NCI-H1694 treated with DMSO at 0.1 percent for 48 hours (cell line): ENCODE measurements around the gene ABHD4.
"Not testable (repeated sequence)": the region's sequence is repeated elsewhere in the genome, so short reads cannot be mapped to it uniquely, and the experiment has no call there.

ENCODE experiments used
- DNase-seq: peaks from one replicate; lab custom pipeline; 2025; lab: John Stamatoyannopoulos, UW

ABHD4 gene, protein sequence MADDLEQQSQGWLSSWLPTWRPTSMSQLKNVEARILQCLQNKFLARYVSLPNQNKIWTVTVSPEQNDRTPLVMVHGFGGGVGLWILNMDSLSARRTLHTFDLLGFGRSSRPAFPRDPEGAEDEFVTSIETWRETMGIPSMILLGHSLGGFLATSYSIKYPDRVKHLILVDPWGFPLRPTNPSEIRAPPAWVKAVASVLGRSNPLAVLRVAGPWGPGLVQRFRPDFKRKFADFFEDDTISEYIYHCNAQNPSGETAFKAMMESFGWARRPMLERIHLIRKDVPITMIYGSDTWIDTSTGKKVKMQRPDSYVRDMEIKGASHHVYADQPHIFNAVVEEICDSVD

GRCh38 chr14:22598099-22598895, at the start of gene ABHD4:
Gene ABHD4 (plus strand): TSS chr14:22598300. CDS start chr14:22598307, 7 bp downstream.
- peak; percentile 31 for DNase-seq

GRCh38 chr14:22549324-22549962, 48.7 kb upstream of the ABHD4 start:
- no peak for DNase-seq

DNA sequence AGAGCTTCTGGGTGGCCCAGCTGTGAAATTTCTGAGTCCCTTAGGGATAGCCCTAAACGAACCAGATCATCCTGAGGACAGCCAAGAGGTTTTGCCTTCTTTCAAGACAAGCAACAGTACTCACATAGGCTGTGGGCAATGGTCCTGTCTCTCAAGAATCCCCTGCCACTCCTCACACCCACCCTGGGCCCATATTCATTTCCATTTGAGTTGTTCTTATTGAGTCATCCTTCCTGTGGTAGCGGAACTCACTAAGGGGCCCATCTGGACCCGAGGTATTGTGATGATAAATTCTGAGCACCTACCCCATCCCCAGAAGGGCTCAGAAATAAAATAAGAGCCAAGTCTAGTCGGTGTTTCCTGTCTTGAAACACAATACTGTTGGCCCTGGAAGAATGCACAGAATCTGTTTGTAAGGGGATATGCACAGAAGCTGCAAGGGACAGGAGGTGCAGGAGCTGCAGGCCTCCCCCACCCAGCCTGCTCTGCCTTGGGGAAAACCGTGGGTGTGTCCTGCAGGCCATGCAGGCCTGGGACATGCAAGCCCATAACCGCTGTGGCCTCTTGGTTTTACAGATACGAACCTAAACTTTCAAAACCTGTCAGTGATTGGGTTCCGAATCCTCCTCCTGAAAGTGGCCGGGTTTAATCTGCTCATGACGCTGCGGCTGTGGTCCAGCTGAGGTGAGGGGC, 48.0 kb upstream of the ABHD4 start:
- no peak for DNase-seq

GRCh38 chr14:22551605-22551997, 46.5 kb upstream of the ABHD4 start:
- DNase-seq, result no peak

DNA sequence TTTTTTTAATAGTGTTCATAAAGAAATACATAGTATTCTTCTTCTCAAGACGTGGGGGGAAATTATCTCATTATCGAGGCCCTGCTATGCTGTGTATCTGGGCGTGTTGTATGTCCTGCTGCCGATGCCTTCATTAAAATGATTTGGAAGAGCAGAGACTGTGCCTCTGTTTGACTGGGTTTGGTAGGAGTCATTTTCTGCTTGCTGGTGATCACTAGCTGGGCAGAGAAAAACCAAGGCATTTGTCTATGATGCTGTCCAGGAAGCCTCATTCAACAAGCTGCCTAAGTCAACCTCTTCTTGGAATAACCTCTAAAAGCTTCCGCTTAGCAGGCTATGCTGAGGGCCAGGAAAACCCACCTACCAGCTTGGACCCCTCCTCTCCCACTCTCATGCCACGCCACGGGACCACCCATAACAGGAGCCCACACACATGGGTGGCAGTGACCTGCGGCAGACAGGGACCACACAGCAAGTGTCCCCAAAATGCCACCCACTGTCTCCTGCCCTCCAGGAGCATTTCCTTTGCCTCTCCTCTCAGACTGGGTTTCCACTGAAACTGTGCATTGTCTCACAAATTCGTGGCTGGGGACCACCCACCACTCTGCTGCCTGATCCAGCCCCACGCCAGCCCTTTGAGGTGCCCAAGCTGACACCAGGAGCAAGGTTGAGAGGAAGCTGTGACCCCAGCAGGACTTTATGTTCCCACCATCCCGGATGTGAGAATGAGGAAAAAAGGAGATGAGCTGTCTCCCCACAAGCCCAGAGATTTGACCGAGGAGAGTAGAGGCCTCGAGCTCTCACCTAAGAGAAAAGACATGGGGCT, 45.9 kb upstream of the ABHD4 start:
- no peak for DNase-seq

- no peak for DNase-seq
These were observed 45.3 kb upstream of the ABHD4 start for GRCh38 chr14:22552827-22553076.

DNA sequence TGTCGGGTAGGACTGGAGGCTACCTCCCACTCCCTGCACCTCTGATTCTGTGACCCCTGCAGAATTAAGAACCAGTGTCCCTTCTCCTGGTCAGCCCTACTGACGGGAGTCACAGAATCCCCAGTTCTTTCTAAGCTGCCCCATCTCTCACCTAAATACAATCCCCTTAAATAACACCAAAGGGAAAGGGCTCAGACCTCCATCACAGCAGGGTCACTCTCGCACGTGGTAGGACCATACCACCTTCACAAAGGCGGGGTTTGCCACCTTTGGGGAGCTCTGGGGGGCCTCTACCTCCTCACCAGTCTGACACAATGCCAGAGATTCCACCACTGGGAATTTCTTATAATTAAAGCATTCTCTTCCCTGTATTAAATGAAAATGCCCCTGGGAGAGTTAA, 44.7 kb upstream of the ABHD4 start:
- DNase-seq, result no peak

DNA sequence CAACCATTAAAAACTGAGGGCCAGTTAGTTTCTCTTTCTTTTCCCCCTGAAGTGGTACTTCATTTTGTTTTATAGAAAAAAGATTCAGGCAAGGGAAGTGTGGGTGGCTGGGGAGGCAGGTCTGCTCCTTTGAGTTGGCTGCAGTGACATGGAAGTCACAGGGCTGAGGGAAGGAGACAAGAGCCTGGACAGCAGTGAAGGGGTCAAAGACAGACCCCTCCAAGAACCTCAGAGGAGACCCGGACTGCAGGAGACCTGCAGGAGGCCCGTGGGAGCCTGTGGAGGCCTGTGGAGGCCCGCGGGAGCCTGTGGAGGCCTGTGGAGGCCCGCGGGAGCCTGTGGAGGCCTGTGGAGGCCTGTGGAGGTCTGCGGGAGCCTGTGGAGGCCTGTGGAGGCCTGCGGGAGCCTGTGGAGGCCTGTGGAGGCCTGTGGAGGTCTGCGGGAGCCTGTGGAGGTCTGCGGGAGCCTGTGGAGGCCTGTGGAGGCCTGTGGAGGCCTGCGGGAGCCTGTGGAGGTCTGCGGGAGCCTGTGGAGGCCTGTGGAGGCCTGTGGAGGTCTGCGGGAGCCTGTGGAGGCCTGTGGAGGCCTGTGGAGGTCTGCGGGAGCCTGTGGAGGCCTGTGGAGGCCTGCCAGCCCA, 44.1 kb upstream of the ABHD4 start:
- DNase-seq, result not testable (repeated sequence)

- no peak for DNase-seq
These were observed 43.4 kb upstream of the ABHD4 start for GRCh38 chr14:22554498-22555383.

GRCh38 chr14:22555384-22556011, 42.6 kb upstream of the ABHD4 start:
- no peak for DNase-seq

GRCh38 chr14:22556021-22556989, 41.8 kb upstream of the ABHD4 start:
- DNase-seq, result no peak

DNA sequence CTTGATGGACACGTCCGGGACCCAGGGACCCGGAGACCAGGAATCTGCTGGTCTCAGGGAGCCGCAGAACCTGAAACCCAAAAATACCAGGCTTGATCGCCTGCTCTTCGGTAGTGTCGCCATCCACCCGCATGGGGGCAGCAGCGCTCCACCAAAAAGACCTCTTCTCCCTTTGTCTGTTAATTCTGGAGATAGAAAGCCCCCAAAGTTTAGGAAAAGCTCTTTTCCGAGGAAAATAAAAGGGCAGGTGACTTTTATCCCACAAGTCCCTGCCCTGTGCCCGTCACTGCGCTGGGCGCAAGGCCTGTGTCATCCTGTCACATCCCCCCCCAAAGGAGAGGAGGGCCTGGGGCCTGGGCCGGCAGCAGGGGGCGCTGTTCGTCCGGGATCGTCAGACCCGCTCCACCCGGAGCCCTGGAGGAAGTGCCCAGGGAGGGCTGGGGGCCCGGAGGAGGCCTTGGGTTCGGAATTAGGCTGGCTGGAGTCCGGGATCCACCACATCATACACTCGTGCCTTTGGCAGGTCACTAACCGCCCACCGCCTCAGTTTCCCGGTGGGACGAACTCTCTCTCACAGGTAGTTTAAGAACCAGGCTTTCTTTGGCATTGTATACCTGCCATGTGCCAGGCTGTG, 41.0 kb upstream of the ABHD4 start:
- DNase-seq, result peak; percentile 83

DNA sequence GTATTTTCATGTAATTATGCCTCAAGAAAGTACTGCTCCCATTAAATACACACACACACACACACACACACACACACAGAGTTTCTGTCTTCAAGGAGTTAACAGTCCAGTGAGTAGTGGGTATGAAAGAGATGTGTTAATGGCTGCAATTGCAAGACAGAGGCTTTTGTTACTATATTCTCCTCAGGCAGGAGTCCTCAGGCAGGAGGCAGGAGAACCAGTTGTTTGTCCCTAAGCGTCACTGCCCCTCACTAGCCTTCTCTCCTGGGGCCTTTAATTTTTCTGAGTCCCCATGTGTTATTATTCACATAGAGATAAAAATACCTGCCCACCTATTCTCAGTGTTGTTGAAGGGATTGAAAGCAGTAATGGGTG, 40.3 kb upstream of the ABHD4 start:
- no peak for DNase-seq

- no peak for DNase-seq
These were observed 39.7 kb upstream of the ABHD4 start for GRCh38 chr14:22558221-22558913.

DNA sequence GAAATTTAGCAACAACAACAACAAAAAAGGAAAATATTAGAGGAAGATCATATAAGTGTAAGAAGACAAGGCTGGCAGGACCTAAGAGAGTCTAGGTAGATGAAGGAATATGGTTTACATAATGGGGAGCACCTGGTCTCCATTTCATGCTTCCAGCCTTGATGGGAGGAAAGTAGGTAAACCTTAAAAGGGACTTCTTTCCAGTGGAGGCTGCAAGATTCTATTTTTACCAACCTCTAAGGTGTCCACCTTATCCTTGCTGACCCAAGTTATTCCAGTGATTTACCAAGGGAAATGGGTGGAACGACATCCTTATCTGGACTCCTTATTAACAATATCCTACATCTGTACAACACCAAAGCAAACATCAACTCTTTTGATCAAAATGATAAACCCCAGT, 39.1 kb upstream of the ABHD4 start:
- DNase-seq, result no peak

GRCh38 chr14:22560662-22561365, 37.3 kb upstream of the ABHD4 start:
- no peak for DNase-seq

DNA sequence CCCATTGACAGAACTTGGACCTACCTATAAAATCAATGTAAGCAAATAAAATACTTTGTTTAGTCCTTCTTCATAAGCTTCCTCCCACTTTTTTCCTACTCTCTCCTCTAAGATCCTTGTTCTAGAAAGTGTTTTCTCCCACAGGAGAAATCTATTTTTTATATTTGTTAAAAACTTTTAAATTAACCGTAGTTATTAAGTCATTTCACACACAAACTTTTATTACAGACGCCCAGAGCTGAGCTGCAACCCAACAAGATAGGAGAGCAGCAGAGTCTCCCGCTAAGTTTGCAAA, 36.8 kb upstream of the ABHD4 start:
- no peak for DNase-seq
